ENCODE measurements around the gene OBSL1.

OBSL1 gene

GRCh38 chr2:219511547-219512325, 59.6 kb downstream of the OBSL1 start:
- no peak for DNase-seq

GRCh38 chr2:219510512-219511135, 60.7 kb downstream of the OBSL1 start:
- DNase-seq, result no peak

GRCh38 chr2:219509780-219510511, 61.4 kb downstream of the OBSL1 start:
- DNase-seq, result peak; percentile 73

- DNase-seq, result no peak
These were observed 62.2 kb downstream of the OBSL1 start for GRCh38 chr2:219508971-219509779.

GRCh38 chr2:219508444-219508734, 63.0 kb downstream of the OBSL1 start:
- no peak for DNase-seq

GRCh38 chr2:219507581-219508443, 63.5 kb downstream of the OBSL1 start:
- no peak for DNase-seq

GRCh38 chr2:219506802-219507526, 64.4 kb downstream of the OBSL1 start:
- DNase-seq, result no peak

- no peak for DNase-seq
These were observed 65.1 kb downstream of the OBSL1 start for GRCh38 chr2:219506153-219506801.

- DNase-seq, result no peak
These were observed 65.8 kb downstream of the OBSL1 start for GRCh38 chr2:219505585-219505984.

GRCh38 chr2:219502618-219503017, 68.7 kb downstream of the OBSL1 start:
- DNase-seq, result no peak

GRCh38 chr2:219501849-219502248, 69.5 kb downstream of the OBSL1 start:
- no peak for DNase-seq
